ENCODE results near the gene ESYT2. TPM values are rescaled to one million over a fixed set of nuclear protein-coding genes. Genes with fewer than 3 reads are reported as not detected.

The ESYT2 gene
- total RNA-seq, 1 experiment from 2014 or later = 39.0 TPM

GRCh38 chr7:158849442-158849767, 20.1 kb upstream of the ESYT2 start:
- no peak overlapping the region for H3K27ac ChIP-seq (ENCODE audit: insufficient read length, low read depth, low read length)
- H4K91ac ChIP-seq (ENCODE audit: insufficient read length, low read depth, low read length) = no peak overlapping the region
- Mint-ChIP-seq H3K27ac (no peak overlapping the region), H3K4me3 (no peak overlapping the region; a peak in 1 of 5 replicates), H3K4me1 (peaks cover 0 to 3% of the 10 kb centered on the region in 2 experiments; a peak in 1 of 4 replicates), H3K27me3 (ENCODE audit: low read depth) (no peaks in the 10 kb centered on the region), H3K9me3 (peaks cover 33 to 36% of the 10 kb centered on the region in 2 experiments), H3K36me3 (ENCODE audit: insufficient read depth in 1 of 3, low read depth in 3 of 3) (peaks cover 7 to 29% (median 14%) of the 10 kb centered on the region in 3 experiments; a peak in 6 of 7 replicates)
- no CpG with 5 or more reads among the region's 5 CpGs for WGBS (ENCODE audit: extremely low coverage, insufficient read length, low lambda C conversion rate)
- H3K56ac ChIP-seq (ENCODE audit: insufficient read length, low read depth, low read length) = no peak overlapping the region
- no peaks in the 10 kb centered on the region for H3K79me1 ChIP-seq (ENCODE audit: insufficient read depth, low read depth, low read length, poor library complexity, severe bottlenecking)
- H3K4me2 ChIP-seq (ENCODE audit: insufficient read depth, insufficient read length, low read length) = no peak overlapping the region
- no peaks in the 10 kb centered on the region for H3K27me3 ChIP-seq (ENCODE audit: insufficient read depth, low read length)
- no peak overlapping the region for H4K5ac ChIP-seq (ENCODE audit: insufficient read length, low read depth, low read length)
- no peak overlapping the region for H4K8ac ChIP-seq (replicated peaks; ENCODE audit: insufficient read length, low read depth, low read length)
- no peak overlapping the region for H3K23ac ChIP-seq (ENCODE audit: insufficient read length, low read depth, low read length)
- no peak overlapping the region for H3K4ac ChIP-seq (ENCODE audit: low read depth, low read length)
- no peak overlapping the region for H2AFZ ChIP-seq (ENCODE audit: low read length)
- H3K4me1 ChIP-seq (ENCODE audit: insufficient read depth, low read length) = no peaks in the 10 kb centered on the region
- no peaks in the 10 kb centered on the region for H3K79me2 ChIP-seq (ENCODE audit: insufficient read depth, low read length)
- no peaks in the 10 kb centered on the region for H3K23me2 ChIP-seq (ENCODE audit: insufficient read length, low read depth, low read length, poor library complexity, severe bottlenecking)
- no peak overlapping the region for H3K9ac ChIP-seq (ENCODE audit: extremely low read depth, insufficient read length, low read length)
- H2BK20ac ChIP-seq (ENCODE audit: low read depth, low read length, poor library complexity, severe bottlenecking) = no peak overlapping the region
- no peak overlapping the region for H3K14ac ChIP-seq (ENCODE audit: insufficient read depth, low read length)
- no peak overlapping the region for H2BK120ac ChIP-seq (ENCODE audit: low read depth, low read length, poor library complexity, severe bottlenecking)
- no peak overlapping the region for H2BK12ac ChIP-seq (ENCODE audit: insufficient read length, low read depth, low read length)
- no peaks in the 10 kb centered on the region for H4K20me1 ChIP-seq (ENCODE audit: control insufficient read depth, insufficient read depth, insufficient read length)
- H3K9me3 ChIP-seq (ENCODE audit: control insufficient read depth, low read depth, low read length) = peaks cover 17% of the 10 kb centered on the region
- no peak overlapping the region for H2AK5ac ChIP-seq (ENCODE audit: insufficient read length, low read length)
- no peak overlapping the region for H3K18ac ChIP-seq (ENCODE audit: insufficient read length, low read depth, low read length)
- H3T11ph ChIP-seq (ENCODE audit: low read length) = no peak overlapping the region
- no peak for TF ChIP-seq CTCF (conservative IDR thresholded peaks at IDR 0.05)
- DNase-seq = no peak
- H2BK15ac ChIP-seq (ENCODE audit: low read depth, low read length) = no peak overlapping the region
- H2BK5ac ChIP-seq (ENCODE audit: insufficient read length, low read length) = no peak overlapping the region
